NB4 (cell line): Measurements from ENCODE around the gene CAMK2B.
"Not testable (repeated sequence)": the region's sequence is repeated elsewhere in the genome, so short reads cannot be mapped to it uniquely, and the experiment has no call there.

Source experiments
- DNase-seq: peaks from one replicate; pipeline ENCODE4 v3.0.0; 2010; ENCODE audit warnings: low read depth
- H3K4me3 ChIP-seq: one replicate; pipeline ENCODE4 v1.5.1; 2011; ENCODE audit warnings: mild to moderate bottlenecking, low read depth, low read length, moderate library complexity
- MYC ChIP-seq: IDR thresholded peaks from 2 replicates; pipeline ENCODE4 v1.6.1; 2011; ENCODE audit warnings: low read depth, low read length
- POLR2A ChIP-seq: IDR thresholded peaks from 2 replicates; pipeline ENCODE4 v1.6.1; 2011; ENCODE audit warnings: mild to moderate bottlenecking; ENCODE audit not compliant: insufficient read length; ENCODE audit errors: extremely low read depth
- TF ChIP-seq, protein P1 (sequence below): IDR thresholded peaks from one replicate; pipeline ENCODE4 v1.5.1; 2012; ENCODE audit warnings: low read depth, low read length
- TF ChIP-seq, protein P2 (sequence below): IDR thresholded peaks from 2 replicates; pipeline ENCODE4 v1.6.1; 2011; ENCODE audit warnings: low read depth, low read length

CAMK2B gene

DNA sequence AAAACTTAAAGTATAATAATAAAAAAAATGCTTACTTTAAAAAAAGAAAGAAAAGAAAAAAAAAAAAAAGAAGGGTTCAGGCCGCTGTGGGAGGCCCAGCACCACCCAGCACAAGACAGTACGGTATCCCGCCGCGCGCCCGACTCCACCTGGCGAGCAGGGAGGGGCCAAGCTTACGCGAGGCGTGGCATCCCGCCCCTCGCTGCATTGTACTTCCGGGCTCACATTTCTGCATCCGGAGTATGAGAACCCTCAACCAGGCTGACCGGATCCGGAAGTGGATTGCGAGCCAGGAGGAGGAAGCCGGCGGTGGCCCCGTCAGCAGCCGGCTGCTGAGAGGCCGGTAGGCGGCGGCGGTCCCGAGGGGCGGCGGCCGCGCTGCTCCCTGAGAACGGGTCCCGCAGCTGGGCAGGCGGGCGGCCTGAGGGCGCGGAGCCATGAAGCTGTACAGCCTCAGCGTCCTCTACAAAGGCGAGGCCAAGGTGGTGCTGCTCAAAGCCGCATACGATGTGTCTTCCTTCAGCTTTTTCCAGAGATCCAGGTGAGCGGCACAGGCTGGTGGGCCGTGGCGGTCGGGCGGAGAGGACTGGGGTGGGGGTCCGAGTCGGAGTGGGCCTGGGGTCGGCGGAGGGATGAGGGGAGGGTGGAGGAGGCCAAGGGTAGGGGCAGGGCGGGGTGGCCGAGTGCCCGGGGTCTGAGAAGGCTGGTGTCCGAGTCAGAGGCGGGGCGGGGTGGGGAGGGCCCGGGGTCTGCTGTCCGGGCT is 124.5 kb downstream of the CAMK2B start, which contains the start of gene YKT6:
TSS of gene YKT6 (plus strand) at position 280 of the 763 bp plus-strand sequence. CDS start at position 438, 158 bp downstream.
- TF ChIP-seq, protein P1, sequence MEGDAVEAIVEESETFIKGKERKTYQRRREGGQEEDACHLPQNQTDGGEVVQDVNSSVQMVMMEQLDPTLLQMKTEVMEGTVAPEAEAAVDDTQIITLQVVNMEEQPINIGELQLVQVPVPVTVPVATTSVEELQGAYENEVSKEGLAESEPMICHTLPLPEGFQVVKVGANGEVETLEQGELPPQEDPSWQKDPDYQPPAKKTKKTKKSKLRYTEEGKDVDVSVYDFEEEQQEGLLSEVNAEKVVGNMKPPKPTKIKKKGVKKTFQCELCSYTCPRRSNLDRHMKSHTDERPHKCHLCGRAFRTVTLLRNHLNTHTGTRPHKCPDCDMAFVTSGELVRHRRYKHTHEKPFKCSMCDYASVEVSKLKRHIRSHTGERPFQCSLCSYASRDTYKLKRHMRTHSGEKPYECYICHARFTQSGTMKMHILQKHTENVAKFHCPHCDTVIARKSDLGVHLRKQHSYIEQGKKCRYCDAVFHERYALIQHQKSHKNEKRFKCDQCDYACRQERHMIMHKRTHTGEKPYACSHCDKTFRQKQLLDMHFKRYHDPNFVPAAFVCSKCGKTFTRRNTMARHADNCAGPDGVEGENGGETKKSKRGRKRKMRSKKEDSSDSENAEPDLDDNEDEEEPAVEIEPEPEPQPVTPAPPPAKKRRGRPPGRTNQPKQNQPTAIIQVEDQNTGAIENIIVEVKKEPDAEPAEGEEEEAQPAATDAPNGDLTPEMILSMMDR, result peak; percentile 38
- peak; percentile 88 for TF ChIP-seq POLR2A
- TF ChIP-seq, protein P2, sequence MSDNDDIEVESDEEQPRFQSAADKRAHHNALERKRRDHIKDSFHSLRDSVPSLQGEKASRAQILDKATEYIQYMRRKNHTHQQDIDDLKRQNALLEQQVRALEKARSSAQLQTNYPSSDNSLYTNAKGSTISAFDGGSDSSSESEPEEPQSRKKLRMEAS, result peak; percentile 91
- TF ChIP-seq MYC, result peak; percentile 97
- H3K4me3 ChIP-seq, result peak within 1 kb of the TSS; percentile 94
- peak; percentile 99 for DNase-seq

DNA sequence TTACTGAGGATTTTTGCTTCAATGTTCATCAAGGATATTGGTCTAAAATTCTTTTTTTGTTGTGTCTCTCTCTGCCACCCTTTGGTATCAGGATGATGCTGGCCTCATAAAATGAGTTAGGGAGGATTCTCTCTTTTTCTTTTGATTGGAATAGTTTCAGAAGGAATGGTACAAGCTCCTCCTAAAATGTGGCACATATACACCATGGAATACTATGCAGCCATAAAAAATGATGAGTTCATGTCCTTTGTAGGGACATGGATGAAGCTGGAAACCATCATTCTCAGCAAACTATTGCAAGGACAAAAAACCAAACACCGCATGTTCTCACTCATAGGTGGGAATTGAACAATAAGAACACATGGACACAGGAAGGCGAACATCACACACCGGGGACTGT is 125.2 kb downstream of the CAMK2B start:
- peak overlapping the region; percentile 32 for H3K4me3 ChIP-seq

DNA sequence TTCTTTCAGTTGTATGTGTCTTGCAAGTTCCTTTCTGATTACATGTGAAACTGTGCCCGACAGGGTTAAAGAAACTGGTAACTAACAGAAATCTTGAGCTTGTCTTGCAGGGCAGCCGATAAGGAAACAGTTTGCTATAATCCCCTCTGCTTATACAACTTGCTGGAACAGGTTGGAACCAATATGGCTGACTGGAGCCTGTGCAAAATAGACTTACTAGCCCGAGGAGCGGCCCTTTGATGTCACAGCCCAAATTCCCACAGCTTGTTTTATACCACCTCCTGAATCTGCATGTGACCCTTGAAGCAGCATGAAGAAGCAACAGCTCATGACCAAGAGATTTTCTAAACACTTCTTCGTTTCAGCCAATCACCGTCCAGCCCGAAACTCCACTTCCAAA is 127.9 kb downstream of the CAMK2B start:
- no peak for TF ChIP-seq MYC
- TF ChIP-seq, protein P2, result no peak
- TF ChIP-seq POLR2A, result no peak
- TF ChIP-seq, protein P1, result no peak
- no peak overlapping the region for H3K4me3 ChIP-seq
- no peak for DNase-seq

More for the DNA sequence above, 125.2 kb downstream of the CAMK2B start:
- DNase-seq, result not testable (repeated sequence)

DNA sequence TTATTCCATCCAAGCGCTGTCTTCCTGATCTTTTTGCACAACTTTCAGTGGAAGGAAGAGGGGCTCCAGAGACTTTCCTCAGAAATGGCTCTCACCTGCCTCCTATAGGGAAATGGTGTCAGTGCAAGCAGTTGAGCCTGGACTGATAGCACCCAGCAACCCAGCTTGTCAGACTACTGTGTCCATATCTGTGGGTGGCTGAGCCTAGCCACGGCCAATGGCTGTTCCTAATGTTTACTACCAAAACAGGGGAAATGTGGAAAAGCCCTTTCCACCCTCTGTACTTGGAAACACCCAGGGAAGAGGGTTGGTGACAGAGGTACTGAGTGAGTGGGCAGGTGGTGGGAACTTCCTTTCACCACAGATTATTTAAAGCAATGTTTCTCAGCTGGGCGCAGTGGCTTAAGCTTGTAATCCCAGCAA is 128.9 kb downstream of the CAMK2B start:
- TF ChIP-seq MYC (no peak), POLR2A (no peak)
- TF ChIP-seq, protein P1, result peak; percentile 75
- TF ChIP-seq, protein P2, result no peak
- no peak overlapping the region for H3K4me3 ChIP-seq
- peak; percentile 63 for DNase-seq

DNA sequence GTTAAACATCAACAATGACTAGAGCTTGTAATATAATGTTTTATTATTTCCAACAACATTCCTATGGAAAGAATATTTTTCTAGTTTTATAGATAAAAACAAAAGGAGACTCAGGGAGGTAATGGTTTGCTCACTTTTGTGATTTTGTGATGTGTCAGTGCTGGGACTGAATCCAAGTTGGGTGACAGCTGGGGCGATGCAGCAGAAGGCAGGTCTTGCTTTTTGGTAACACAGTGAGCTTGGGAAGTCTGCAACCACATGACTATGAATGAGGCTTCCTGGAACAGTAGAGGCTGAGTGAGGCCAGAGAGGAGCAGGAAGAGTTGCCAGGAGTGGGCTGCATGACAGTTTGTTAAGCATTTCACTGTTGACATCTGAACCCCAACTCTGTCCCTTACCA is 129.5 kb downstream of the CAMK2B start:
- H3K4me3 ChIP-seq, result no peak overlapping the region
- no peak for DNase-seq
- TF ChIP-seq MYC, result no peak
- TF ChIP-seq, protein P1, result no peak
- TF ChIP-seq, protein P2, result no peak
- TF ChIP-seq POLR2A, result no peak

DNA sequence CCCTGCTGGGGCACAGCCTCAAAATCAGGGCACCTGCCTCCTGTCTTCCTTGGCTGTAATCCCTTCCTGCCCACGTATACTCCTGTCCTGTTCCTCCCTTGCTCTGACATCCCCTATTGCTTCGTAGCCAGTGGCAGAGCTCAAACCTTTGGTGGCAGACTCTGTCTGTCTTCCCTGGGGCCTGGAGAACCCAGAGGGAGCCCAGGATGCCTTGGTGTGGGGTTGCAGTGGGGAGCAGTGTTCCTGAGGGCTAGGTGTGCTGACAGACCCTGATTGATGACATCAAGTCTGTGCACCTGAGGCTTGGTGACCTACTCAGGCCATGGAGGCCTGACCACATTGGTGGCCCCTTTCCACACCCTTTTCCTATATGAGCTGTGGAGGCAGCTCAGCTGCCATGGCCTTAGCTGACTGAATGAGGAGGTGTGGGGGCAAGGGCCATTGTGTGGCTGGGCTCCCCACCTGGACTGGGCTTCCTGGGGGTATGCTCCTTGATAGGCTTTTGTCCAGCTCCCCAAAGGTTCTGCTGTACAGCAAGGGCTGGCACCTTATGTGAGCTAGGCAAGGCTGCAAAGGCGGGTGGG is 130.7 kb downstream of the CAMK2B start:
- TF ChIP-seq, protein P2, result no peak
- TF ChIP-seq MYC, result no peak
- TF ChIP-seq, protein P1, result no peak
- TF ChIP-seq POLR2A, result no peak
- no peak for DNase-seq
- H3K4me3 ChIP-seq, result no peak overlapping the region
